HG02970 (cell line): Measurements from ENCODE around the gene TBC1D30.

Source experiments
- ATAC-seq: cut with Tn5 transposase; IDR thresholded peaks from one replicate; pipeline ENCODE4 v1.9.1; 2021; ENCODE audit warnings: mild to moderate bottlenecking, moderate library complexity, moderate number of reproducible peaks; ENCODE audit not compliant: unreplicated experiment, low FRiP score

TBC1D30 gene

GRCh38 chr12:64858882-64859605 lies 34.6 kb downstream of the TBC1D30 start:
- no peak for ATAC-seq

- ATAC-seq = no peak
These were observed 36.1 kb downstream of the TBC1D30 start for GRCh38 chr12:64860446-64860998.

GRCh38 chr12:64864319-64864718 lies 39.9 kb downstream of the TBC1D30 start:
- ATAC-seq = no peak

GRCh38 chr12:64875186-64875585 lies 50.7 kb downstream of the TBC1D30 start:
- ATAC-seq = no peak

GRCh38 chr12:64876388-64877071 lies 52.1 kb downstream of the TBC1D30 start:
- ATAC-seq = no peak

- no peak for ATAC-seq
These were observed 53.0 kb downstream of the TBC1D30 start for GRCh38 chr12:64877363-64878004.

GRCh38 chr12:64882687-64883086 lies 58.2 kb downstream of the TBC1D30 start:
- ATAC-seq = no peak

GRCh38 chr12:64883264-64884163 lies 59.1 kb downstream of the TBC1D30 start:
- ATAC-seq = no peak

GRCh38 chr12:64884164-64884542 lies 59.7 kb downstream of the TBC1D30 start:
- no peak for ATAC-seq

- no peak for ATAC-seq
These were observed 60.3 kb downstream of the TBC1D30 start for GRCh38 chr12:64884728-64885127.

- ATAC-seq = no peak
These were observed 65.2 kb downstream of the TBC1D30 start for GRCh38 chr12:64889434-64890216.

- ATAC-seq = peak; percentile 71
These were observed 66.5 kb downstream of the TBC1D30 start for GRCh38 chr12:64890873-64891468.

- ATAC-seq = no peak
These were observed 67.2 kb downstream of the TBC1D30 start for GRCh38 chr12:64891629-64892028.

- no peak for ATAC-seq
These were observed 68.1 kb downstream of the TBC1D30 start for GRCh38 chr12:64892561-64892960.

- no peak for ATAC-seq
These were observed 69.5 kb downstream of the TBC1D30 start for GRCh38 chr12:64893961-64894360.

- no peak for ATAC-seq
These were observed 70.5 kb downstream of the TBC1D30 start for GRCh38 chr12:64894827-64895475.

GRCh38 chr12:64895526-64895925 lies 71.1 kb downstream of the TBC1D30 start:
- no peak for ATAC-seq

GRCh38 chr12:64900540-64900939 lies 76.1 kb downstream of the TBC1D30 start:
- ATAC-seq = no peak
